Measurements from ENCODE around the gene TAF11.

- TF ChIP-seq, protein P1, sequence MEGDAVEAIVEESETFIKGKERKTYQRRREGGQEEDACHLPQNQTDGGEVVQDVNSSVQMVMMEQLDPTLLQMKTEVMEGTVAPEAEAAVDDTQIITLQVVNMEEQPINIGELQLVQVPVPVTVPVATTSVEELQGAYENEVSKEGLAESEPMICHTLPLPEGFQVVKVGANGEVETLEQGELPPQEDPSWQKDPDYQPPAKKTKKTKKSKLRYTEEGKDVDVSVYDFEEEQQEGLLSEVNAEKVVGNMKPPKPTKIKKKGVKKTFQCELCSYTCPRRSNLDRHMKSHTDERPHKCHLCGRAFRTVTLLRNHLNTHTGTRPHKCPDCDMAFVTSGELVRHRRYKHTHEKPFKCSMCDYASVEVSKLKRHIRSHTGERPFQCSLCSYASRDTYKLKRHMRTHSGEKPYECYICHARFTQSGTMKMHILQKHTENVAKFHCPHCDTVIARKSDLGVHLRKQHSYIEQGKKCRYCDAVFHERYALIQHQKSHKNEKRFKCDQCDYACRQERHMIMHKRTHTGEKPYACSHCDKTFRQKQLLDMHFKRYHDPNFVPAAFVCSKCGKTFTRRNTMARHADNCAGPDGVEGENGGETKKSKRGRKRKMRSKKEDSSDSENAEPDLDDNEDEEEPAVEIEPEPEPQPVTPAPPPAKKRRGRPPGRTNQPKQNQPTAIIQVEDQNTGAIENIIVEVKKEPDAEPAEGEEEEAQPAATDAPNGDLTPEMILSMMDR (IDR thresholded peaks at IDR 0.05), result no peak
- no peak for TF ChIP-seq MAFK (IDR thresholded peaks at IDR 0.05; ENCODE audit: partially characterized antibody)
Measured at GRCh38 chr6:34929241-34929978, 41.6 kb upstream of the TAF11 start.

Measured in A549 (cell line).